ENCODE results near the gene BAHCC1.
"Not testable (repeated sequence)": the region's sequence is repeated elsewhere in the genome, so short reads cannot be mapped to it uniquely, and the experiment has no call there.

The BAHCC1 gene

DNA sequence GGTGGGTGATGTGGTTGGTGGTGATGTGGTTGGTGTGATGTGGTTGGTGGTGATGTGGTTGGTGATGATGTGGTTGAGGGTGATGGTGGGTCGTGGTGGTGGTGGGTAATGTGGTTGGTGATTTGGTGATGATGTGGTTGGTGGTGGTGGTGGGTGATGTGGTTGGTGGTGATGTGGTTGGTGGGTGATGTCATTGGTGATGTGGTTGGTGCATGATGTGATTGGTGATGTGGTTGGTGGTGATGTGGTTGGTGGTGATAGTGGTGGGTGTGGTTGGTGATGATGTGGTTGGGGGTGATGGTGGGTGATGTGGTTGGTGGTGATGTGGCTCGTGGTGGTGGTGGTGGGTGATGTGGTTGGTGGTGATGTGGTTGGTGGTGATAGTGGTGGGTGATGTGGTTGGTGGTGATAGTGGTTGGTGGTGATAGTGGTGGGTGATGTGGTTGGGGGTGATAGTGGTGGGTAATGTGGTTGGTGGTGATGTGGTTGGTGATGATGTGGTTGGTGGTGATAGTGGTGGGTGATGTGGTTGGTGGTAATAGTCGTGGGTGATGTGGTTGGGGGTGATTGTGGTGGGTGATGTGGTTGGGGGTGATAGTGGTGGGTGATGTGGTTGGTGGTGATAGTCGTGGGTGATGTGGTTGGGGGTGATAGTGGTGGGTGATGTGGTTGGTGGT is 30.6 kb downstream of the BAHCC1 start:
- not testable (repeated sequence) for DNase-seq (ENCODE audit: low read depth in 4 of 4, low spot score in 1 of 4)

DNA sequence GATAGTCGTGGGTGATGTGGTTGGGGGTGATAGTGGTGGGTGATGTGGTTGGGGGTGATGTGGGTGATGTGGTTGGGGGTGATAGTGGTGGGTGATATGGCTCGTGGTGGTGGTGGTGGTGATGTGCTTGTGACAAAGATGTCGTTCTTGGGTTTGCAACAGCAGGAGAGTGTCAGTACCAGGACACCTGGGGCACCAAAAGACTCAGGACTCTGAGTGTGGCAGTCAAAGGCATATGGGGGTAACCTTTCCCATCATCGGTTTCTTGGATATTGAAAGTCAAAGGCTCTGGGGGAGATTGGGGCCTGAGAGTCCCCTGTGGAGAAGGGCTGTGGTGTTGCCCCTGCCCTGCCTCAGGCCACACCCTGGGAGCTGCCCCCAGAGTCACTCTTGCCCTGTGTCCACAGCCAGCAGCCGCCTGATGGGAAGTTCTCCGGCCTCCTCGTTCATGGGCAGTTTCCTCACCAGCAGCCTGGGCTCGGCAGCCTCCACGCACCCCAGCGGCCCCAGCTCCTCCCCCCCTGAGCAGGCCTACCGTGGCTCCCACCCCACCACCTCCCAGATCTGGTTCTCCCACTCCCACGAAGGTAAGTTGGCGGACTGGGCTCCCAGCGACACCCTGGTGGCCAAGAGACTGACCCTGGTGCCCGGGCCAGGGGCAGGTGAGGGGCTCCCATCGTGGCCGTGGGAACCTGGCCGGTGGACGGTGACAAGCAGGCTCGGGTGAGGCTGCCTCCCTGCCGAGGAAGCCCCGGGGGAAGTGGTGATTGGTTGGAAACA is 31.3 kb downstream of the BAHCC1 start:
- no peak for DNase-seq (ENCODE audit: low read depth in 4 of 4, low spot score in 1 of 4)

DNA sequence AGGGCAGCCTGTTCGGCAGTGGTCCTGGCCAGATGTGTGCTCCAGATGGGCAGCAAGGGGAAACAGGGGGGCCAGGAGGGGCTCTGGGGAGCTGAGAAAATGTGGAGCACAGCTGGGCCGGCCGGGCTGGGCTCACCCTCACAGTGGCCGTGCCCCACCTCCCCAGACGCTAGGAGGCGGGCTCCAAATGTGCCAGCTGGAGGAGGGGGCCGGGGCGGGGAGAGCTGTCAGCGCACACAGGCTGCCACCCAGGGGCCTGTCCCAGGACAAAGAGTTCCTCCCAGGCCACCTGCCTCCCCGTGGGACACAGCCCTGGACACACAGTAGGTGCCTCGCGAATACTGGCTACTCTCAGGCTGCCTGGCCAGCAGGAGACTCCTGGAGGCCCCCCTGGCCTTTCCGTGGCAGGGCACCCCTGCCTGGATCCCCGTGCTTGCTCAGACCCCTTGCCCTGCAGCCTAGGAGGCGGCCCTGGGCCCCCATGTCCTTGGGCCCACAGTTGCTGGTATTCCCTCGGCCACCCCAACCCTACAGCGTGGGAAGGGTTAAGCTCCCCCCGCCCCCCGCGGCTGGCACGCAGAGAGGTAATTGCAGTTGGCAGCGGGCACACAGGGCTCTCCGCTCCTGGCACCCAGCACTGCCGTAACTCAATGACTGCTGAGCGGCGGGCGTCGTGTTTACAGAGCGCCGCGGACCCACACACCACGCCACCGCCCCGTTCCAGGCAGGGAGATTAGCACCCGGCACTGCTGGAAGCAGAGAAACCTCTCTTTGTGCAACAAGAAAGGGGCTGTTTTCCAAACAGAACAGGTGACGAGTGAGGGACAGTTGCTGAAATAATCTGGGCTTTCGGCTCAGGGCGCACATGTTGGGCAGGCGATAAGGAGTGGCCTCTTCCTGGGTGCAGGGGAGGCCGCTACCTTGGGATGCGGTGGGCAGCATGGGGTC is 32.2 kb downstream of the BAHCC1 start:
- DNase-seq (ENCODE audit: low read depth in 4 of 4, low spot score in 1 of 4): no peak

DNA sequence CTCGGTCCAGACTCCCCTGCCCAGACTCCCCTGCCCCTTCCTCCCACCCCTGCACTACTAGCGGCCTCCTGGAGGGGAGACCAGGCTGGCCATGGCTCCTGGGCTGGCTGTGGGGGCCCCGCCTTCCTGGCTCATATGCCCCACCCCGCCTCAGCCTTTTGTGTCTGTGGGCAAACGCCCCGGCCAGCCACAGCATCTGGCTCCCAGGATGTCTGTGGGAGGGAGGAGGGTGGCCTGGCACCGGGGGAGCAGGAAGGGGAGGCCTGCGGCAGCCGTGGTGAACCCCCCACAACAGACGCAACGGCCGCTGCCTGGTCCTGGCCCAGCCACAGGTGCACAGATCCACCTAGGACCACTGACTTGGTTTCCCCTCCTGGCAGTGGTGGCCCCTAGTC is 32.9 kb downstream of the BAHCC1 start:
- DNase-seq (ENCODE audit: low read depth in 4 of 4, low spot score in 1 of 4): no peak

DNA sequence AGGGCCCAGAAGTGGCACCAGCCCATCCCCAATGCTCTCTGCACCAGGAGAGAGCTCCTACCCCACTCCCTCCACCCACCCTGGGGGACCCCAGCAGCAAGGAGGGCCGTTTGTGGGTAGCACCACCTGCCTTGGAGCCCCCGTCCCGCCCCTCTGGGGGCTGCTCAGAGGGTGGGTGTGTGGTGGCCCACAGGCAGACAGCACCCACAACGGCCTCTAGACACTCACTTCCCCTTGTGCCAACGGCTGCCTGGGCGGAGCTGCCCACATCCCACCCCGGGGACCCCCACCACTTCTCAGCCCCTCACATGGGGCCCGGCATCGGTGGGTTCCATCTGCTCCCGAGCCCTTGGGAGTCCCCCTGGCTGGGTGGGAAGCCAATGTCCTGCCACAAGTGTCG is 33.3 kb downstream of the BAHCC1 start:
- no peak for DNase-seq (ENCODE audit: low read depth in 4 of 4, low spot score in 1 of 4)

DNA sequence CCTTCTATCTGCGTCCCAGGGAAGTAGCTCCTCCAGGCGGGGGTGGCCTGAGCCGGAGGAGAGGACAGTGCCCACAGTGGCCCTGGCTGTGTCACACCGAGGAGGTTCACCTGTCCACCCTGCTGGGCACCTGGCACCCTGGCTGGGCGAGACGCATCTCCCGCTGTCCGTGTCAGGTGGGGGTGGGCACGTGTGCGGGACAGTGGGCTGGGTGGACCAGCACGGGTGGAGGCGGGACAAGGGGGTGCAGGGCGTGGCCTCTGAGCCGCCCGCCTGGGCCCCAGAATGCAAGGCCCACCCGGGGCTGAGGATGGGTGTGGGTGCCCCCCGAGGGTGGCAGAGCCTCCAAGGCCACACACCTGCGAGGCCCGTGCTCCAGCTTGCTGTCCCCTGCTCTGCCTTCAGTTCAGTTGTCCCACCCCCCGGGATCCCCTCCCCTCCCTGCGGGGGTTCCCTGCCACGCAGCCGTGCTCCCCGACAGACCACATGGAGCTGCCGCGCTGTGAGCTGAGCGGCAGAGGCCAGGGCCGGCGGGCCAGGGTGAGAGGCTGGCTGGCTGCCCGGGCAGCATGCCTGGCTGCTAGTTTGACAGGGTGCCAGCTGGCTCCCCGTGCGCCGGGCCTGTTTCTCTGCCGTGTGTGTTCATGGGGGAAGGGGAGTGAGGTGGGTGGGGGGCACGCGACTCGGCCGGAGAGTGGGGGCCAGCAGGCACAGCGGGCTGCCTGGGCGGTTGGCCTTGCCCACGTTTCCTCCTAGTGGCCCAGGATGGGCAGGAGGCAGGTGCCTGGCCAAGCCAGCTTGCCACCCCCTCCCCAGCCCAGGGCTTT is 33.9 kb downstream of the BAHCC1 start:
- DNase-seq (ENCODE audit: low read depth in 4 of 4, low spot score in 1 of 4): no peak

DNA sequence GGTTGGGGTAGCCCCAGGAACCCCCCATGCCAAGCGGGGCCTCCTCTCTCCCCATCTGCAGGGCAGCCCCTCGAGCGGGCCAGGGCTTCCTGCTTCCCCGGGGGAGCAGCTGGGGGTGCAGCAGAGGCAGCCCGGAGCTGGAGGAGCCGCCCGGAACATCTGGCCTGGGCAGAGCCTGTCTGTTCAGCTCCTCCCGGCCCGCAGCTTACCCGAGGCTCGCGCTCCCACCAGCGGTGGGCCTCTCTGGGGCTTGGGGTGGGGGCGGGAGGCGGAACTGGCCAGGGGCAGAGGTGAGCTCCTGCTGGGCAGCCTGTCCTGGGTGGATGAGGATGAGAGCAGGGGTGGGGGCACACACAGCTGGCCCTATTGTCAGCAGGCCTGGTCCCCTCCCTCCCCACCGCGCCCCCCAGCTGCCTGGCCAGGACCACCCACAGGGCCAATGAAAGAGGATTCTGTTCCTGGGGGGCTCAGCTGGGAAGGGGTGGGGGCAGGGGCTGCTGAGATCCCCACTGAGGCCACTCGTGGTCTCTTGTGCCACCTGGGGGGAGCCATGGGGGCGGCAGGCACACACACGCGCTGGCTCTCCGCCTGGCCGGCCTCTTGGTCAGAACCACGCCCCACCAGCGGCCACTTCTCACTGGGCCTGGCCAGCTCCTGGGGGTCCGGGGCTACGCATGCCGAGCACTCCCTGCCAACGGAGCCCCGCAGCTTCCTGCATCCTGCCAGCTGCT is 34.7 kb downstream of the BAHCC1 start:
- no peak for DNase-seq (ENCODE audit: low read depth in 4 of 4, low spot score in 1 of 4)

DNA sequence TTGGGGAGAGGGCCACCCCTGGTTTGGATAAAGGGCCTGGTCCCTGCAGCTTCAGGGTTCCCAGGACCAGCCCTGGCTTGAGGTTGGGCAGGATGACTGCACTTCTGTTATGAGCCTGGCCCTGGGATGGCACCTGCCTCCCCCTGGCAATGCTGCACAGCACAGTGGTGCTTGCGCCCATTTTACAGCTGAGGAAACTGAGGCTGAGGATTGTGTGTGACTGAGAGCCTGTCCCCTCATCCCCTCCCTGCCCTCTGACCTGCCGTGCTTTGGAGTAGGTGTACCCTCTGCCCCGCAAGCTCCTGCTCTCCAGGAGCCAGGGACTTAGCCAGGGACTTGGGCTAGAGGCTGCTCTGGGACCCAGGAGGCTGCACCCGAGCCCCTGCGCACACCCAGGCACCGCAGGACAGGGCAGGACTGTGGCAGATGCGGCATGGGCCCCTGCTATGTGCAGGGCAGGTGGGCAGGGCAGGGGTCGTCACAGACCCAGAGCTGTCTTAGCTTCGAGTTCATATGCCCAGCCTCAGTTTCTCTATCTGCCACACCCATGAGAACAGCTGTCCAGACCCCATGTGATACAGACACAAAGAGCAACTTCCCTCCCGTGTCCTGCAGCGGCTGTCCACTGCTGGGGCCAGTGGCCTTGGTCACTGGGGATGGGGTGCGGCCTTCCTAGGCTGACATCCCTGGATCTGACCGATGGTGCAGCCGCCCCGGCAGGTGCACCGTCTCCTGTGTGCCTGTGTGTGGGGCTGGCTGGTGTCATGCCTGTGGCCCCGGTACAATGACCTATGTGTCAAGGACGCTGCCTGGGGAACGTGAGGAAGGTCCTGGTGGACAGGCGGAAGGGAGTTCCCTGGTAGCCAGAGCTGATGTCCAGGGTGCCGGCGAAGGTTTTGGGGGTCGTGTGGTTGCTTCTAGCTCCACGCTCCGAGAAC is 36.6 kb downstream of the BAHCC1 start:
- no peak for DNase-seq (ENCODE audit: low read depth in 4 of 4, low spot score in 1 of 4)

DNA sequence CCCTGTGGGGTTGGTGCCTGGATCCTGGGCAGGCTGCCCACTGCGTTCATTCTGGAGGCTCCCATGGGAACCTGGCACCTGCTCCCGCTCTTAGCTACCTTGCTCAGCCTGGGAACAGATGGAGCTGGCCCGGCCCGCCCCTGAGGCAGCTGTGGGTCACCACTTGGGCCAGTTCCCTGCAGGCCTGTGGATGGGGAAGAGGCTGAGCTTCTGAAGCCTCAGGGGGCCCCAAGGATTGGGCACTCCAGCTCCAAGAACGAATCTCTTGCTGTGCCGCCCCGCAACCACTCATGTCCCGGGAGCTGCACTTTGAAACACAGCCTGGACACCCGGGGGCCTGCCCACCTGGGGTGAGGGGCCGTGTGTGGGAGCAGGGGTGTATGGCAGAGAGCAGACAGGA is 37.7 kb downstream of the BAHCC1 start:
- DNase-seq (ENCODE audit: low read depth in 4 of 4, low spot score in 1 of 4): no peak

DNA sequence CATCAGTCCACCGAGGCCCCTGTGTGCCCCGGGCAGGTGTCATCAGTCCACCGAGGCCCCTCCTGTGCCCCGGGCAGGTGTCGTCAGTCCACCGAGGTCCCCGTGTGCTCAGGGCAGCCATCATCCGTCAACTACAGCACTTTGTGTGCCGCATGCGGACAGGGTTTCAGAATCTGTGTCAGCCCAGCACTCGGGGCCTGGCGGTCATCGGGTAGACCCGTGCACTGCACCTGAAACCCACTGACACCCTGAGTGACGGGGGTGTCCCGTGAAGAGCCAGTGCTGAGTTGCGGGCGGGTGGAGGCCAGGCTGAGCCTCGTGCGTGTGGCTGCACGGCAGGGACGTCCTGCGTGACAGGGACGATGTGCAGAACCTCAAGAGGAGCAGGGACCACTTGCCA is 38.4 kb downstream of the BAHCC1 start:
- DNase-seq (ENCODE audit: low read depth in 4 of 4, low spot score in 1 of 4): no peak

DNA sequence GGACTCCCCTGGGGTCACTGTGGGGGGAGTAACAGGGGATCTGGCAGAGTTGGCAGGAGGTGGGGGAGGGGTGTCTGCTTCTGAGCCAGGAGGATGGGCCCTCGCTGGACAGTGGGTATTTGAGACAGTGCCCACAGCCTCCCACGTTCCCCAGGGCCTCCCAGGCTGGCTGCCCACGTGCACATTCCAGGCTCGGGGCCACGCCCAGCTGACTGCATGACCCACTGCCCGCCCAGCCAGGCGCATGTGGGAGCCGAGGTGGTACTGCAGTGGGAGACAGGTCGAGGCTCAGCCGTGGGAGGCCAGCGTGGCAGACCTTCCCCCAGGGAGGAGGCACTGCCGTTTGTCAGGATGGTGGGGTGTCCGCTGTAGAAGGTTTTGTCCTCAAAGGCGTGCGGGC is 38.8 kb downstream of the BAHCC1 start:
- no peak for DNase-seq (ENCODE audit: low read depth in 4 of 4, low spot score in 1 of 4)

DNA sequence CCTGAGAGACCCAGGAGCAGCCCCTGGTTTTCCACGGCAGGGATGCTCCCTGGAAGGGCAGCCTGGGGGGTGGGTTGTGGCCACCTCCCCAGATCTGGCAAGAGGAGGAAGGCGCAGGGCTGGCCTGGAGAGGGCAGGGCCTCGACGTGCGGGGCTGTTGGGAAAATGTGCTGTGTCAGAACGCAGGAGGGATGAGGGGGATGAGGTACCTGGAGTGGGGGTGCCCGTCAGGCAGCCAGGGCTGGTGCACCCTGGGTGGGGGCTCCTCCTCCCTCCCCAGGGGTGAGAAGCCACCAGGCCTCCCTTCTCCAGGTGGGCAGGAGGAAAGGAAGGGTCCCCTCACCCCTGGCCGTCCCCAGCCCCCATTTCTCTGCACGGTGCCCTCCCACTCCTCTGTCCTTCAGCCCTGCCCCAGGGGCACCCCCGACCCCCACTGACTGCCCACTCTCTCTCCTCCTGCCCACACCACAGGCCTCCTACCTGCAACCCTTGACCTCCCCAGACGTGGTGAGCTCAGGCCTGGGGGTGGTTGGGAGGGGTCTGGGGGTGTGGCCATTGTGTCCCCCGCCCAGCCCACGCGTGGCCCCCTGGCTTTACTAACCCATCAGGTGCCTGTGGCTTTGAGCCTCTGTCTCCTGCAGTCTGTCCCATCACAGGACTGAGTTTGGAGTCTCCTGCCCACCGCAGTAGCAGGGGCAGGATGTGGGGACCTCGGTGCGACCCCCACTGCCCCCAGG is 39.6 kb downstream of the BAHCC1 start:
- DNase-seq (ENCODE audit: low read depth in 4 of 4, low spot score in 1 of 4): no peak

DNA sequence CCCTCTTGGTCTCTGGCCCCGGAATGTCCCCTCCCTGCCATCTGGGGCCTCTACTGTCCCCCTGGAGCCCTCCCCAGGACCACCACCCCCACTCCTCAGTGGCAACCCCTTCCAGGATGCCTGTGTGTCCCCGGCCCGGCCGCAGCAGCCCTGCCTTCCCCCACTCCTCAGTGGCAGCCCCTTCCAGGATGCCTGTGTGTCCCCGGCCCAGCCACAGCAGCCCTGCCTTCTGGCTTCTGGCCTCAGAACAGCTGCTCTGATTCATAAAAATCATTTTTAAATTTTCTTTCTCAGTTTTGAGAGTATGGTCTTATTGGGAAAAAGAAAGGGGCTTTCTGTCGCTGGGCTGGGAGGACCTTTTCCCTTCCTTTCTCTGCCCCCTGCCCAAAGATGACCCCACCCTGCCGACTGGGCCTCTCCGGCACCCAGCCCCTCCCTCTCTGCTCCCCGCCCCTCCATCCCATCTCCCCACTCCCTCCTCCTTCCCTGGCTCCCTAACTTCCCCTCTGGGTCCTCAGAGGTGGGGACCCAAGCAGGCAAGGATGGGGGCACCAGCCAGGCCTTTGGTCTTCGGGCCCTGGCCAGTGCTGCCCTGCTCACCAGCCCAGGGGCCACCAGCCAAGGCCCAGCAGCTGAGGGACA is 40.5 kb downstream of the BAHCC1 start:
- DNase-seq (ENCODE audit: low read depth in 4 of 4, low spot score in 1 of 4): no peak

DNA sequence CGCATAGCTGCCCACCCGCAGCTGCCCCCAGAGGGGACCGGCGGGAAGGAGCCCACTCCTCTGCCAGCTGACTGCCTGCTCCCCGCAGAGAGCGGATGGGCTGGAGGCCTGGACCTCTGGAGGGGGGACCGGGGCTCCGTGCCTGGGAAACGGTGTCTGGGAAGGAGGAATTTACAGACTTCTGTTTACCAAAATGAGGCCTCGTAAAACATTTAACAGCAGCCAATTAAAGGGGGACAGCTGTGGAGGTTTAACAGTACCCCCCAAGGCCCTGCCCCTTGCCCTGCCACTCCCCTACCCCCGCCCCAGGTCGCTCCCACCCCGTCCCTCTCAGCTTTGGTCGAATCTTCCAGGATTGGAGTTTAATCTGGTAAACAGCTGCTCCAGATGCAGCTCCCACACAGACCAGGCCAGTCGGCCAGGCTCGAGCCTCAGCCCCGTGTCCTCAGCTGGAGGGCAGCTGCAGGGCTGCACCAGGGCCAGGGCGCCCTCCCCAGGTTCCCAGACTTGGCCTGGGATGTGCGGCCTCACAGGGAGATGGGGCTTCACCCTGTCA is 41.1 kb downstream of the BAHCC1 start:
- DNase-seq (ENCODE audit: low read depth in 4 of 4, low spot score in 1 of 4): no peak

DNA sequence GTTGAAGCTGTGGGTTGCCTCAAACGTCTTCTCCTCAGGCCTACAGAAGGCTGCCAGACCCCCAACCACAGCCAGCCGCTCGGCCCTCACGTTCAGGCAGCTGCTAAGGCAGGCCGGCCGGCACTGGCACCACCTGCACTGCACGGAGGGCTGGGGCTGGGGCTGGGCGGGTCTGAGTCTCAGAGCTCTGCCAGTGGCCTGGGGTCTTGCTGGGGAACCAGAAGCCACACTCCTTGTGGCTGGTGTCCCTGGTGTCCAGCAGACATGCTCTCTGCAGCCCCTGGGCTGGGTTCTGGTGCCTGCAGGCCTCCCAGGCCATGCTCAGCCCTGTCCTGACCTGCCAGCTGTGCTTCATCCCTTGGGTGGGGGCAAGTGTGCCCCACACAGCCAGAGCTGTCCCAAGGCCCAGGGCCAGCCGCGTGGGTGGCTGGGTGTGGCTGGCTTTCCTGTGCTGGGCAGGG is 42.0 kb downstream of the BAHCC1 start:
- DNase-seq (ENCODE audit: low read depth in 4 of 4, low spot score in 1 of 4): no peak

DNA sequence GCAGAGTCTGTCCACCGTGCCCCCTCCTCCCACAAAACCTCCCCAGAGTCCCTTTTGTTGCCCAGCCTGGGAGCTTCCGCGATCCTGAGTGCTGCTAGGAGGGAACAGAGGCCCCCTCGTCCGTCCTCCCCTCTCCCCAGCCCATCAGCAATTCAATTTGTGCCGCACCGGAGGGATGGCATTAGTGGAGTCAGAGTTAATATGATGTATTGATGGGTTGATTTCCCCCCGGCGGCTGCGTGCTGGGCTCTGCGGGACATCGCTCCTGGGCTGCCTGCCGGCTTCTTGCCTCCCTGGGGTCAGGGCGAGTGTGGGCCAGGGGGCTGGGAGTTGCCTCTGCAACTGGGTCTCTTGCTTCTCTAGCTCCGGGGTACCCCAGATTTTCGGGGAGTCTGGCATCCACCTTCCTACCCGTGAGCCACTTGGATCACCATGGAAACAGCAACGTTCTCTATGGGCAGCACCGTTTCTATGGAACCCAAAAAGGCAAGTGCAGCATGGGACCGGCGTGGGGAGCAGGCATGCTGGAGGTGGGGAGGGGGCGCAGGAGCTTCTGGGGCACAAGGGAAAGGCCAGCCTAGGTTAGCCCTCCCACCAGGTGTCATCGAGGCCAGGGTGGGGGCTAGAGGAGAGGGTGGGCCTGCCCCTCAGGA is 42.9 kb downstream of the BAHCC1 start:
- DNase-seq (ENCODE audit: low read depth in 4 of 4, low spot score in 1 of 4): no peak

DNA sequence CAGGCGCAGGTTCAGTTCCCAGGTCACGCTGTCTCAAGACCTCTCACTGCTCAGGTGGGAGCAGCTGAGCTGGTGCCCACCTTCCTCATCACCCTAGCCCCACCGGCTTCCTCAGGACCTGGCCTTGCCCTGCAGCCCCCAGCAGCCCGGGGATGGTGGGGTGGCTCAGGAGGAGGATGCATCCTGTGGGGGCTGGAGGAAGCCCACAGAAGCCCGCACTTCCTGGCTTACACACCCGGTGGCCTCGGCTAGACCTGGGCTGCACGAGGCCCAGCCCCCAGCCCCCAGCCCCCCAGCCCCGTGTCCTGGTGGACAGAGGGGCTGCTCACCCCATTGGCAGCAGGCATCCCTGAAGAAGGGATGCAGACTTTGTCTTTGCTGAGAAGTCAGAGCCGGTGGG is 43.4 kb downstream of the BAHCC1 start:
- DNase-seq (ENCODE audit: low read depth in 4 of 4, low spot score in 1 of 4): no peak
